Hematopoietic multipotent progenitor cell (in vitro differentiated cells): ENCODE measurements around the gene SLC6A13. TPM values are rescaled to one million over a fixed set of nuclear protein-coding genes. Genes with fewer than 3 reads are reported as not detected.

Experiments
- DNase-seq, 3 donors: peaks; one replicate each; pipeline ENCODE4 v3.0.0-alpha.2; 2011 to 2015; ENCODE audit warnings: low read depth in 2 of 3, low spot score in 2 of 3
- total RNA-seq: library from RNA; depleted of rRNA; stranded (reverse); fragments of >200 nt; gene quantifications from one replicate; pipeline ENCODE4 v1.2.3, GENCODE V29; 2012

SLC6A13 gene
- total RNA-seq, 1 donor, result 0.27 TPM

DNA sequence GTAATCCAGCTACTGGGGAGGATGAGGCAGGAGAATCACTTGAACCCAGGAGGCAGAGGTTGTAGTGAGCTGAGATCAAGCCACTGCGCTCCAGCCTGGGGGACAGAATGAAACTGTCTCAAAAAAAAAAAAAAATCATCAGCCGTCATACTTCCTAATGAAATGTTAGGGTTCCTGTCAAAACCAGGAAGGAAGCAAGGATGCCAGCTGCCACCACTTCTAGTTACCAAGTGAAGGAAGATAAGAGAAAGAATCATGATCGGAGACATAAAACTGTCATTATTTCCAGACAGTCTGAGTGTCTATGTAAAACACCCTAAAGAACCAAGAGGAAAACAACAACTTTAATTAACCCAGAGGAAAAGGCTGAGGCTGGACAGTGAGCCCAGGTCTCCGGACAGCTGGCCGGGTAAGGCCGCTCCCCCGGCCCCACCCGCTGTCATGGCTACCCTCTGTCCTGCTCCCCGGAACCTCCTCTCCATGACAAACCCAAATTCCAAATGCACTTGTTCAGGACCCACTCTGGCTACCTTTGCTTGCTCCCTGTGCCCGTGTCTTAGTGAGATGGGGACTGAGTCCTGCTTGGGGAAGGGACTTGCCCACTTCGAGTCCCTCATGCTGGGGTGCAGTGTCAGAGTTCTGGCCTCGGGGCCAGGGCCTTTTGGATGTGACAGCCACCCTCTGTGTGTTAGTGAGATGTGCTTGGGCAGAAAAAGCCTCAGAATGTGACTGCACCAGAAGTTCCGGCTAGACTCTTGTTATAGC is 77.6 kb downstream of the SLC6A13 start:
- peak in 1 of 3 donors; percentile 82 for DNase-seq

- DNase-seq, result no peak
These were observed 80.2 kb downstream of the SLC6A13 start for GRCh38 chr12:182381-182892.

- no peak for DNase-seq
These were observed 80.7 kb downstream of the SLC6A13 start for GRCh38 chr12:181921-182320.

- DNase-seq, result peak in 2 of 3 donors; percentile 60 to 75
These were observed 82.2 kb downstream of the SLC6A13 start for GRCh38 chr12:180445-180844.

DNA sequence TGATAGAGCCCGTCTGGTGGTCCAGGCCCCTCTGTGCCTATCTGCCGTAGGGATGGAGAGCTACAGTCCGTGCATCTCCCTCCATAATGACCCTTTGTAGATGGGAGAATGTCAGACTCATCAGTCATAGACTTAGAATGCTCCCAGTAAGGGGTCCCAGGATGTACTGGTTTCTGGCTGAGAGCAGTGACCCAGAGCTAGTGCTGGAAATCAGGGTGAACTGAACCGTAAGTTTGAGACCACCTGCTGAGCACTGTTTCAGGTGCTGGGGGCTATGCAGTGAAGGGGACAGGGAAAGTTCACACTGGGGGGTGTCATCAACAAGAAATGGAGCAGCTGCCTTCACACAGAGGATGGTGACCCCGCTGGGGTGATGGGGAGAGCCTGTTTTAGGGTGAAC is 82.8 kb downstream of the SLC6A13 start:
- DNase-seq, result no peak

DNA sequence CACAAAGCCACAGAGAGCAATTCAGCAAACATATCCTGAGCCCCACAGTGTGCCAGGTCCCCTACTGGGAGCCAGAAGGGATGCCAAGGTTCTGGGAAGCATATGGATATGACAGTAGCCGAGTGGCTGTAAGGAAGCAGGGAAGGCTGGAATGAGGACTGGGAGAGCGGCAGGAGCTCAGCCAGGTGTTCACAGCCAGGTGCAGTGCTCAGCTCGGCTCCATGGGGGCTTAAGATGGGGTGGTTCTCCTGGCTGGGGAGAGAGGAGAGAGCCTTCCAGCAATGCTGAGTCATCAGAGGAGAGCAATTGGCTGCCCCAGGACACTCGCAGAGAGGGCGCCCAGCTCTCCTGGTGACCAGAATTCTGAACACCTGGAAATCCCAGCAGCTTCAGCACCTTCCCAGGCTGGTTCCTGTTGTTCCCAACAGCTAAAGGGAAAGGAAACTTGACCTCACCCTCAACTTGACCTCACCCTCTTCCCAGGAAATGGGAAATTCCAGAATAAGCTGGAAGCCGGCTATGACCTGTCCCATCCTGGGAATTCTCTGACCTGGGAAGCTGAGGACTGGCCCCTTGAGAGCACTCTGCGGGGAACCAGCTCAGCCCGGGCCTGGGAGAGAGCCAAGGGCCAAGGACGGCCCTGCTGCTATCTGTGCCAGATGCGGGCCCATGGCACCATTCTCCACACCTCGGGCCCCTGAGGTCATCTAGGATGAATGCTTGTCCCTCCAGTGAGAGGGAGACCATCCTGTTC is 83.3 kb downstream of the SLC6A13 start:
- no peak for DNase-seq

DNA sequence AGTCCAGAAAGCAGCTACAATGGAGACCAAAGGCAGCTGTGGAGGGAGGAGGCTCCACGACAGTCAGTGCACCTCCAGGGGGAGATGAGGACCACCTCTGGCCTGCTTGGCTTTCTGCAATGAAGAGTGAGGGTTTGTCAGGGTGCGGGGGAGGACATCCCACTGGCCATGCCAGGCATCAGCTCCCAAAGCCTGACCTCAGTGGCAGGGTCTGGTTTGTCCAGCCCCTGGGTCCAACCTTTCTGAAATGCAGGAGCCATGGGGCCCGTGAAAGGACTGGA is 83.9 kb downstream of the SLC6A13 start:
- DNase-seq, result no peak

DNA sequence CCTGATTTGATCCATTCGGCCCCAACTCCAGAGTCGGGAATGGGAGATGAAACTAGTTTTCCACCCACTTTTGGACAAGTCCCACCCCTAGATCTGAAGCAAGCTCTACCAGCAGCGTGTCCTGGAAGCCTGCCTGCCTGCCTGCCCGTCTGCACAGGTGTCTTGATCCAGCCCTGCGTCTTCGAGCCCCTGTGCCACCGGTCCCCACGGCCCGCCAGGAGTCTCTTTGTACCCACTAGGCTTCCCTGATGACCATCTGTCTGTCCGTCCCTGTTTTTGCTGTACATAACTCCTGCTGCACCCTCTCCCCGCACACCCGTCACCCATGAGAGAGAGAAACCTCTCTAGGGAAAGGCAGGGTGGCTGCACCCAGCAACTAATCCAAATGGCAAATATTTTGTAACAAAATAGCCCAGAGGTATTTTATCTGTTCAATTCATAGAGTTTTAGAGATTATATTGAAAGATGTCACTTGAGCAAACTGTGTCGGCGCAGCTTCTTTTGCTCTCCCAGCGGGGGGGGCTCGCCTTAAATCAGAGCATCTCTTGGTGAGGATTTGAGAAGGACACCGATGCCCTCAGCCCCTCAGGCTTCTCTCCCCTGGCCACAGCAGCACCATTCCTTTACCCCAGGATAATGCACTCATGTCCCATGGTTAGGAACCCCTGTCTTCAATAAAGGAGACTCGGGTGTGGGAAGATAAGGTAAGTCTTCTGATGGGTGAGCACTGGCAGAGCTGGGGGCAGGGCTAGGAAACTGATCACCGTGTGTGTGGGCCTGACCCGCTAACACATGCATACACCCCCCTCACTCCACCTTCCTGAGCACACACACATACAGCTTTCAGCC is 84.4 kb downstream of the SLC6A13 start:
- no peak for DNase-seq

- DNase-seq, result no peak
These were observed 85.2 kb downstream of the SLC6A13 start for GRCh38 chr12:177336-177979.

DNA sequence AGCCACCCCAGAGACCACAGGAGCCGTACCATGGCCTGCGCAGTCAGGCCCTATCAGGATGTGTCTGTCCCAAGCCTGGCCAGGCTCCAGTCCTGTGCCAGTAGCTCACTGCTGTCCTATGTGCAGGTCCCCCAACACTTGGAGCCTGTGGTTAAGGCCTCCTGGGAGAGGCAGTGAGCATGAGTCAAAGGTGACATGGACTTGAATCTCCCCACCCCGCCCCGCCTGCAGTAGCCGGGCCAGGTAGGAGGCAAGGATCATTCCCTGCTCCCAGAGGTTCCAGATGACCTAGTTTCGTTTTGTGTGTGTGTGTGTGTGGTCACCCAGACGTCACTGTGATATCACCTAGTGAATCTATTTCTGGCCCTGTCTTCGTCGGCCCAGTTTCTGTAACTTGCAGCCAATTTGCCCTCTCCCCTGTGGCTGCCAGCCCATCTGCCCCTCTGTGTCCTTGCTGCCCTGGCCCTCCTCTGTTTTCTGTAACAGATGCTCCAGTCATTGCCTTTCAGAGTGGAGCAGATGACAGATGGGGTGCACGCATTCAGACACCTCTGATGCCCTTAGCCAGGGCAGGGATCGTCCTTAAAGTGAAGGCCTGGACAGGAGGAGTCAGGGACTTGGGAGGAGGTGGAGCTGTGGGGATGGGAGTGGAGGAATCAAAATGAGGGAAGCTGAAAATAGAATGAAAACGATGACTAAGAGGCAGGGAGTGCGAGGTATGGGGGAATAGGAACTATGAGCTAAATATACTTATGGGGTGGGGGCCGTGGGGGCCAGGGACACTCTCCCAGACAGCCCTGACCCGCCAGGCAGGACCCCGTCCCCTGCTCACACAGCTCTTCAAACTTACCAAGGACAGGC is 86.1 kb downstream of the SLC6A13 start:
- no peak for DNase-seq

- no peak for DNase-seq
These were observed 86.9 kb downstream of the SLC6A13 start for GRCh38 chr12:175759-176158.

GRCh38 chr12:175250-175649 is 87.4 kb downstream of the SLC6A13 start:
- no peak for DNase-seq

DNA sequence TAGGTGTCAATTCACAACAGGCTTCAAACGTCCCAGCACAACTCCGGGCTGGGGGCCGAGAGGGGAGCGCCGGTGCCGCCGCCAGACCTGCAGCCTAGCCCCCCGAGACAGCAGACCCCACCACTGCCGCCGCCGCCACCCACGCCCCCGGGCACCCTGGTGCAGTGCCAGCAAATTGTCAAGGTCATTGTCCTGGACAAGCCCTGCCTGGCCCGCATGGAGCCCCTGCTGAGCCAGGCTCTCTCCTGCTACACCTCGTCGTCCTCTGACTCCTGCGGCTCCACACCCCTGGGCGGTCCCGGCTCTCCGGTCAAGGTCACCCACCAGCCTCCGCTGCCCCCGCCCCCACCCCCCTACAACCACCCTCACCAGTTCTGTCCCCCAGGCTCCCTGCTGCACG is 88.0 kb downstream of the SLC6A13 start:
- DNase-seq, result no peak

DNA sequence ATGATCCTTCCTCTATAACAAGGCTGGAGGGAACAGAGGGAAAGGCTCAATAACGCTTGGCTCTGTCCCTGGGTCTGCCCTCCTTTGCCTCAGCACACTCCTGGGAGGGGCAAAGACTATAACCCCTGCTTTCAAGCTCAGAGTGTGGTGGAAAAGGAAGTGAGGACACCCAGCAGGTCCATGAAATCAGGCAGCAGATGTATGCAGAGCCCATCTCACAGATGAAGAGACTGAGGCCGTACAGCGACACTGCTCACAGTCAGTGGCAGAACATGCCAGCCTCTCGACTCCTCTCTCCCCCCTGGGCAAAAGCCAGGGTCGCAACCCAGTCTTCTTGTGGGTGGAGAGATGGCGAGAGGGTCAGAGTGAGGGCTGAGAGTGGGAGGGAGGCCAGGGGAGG is 88.5 kb downstream of the SLC6A13 start:
- DNase-seq, result no peak

GRCh38 chr12:172732-173161 is 89.9 kb downstream of the SLC6A13 start:
- peak in 1 of 3 donors; percentile 44 for DNase-seq

DNA sequence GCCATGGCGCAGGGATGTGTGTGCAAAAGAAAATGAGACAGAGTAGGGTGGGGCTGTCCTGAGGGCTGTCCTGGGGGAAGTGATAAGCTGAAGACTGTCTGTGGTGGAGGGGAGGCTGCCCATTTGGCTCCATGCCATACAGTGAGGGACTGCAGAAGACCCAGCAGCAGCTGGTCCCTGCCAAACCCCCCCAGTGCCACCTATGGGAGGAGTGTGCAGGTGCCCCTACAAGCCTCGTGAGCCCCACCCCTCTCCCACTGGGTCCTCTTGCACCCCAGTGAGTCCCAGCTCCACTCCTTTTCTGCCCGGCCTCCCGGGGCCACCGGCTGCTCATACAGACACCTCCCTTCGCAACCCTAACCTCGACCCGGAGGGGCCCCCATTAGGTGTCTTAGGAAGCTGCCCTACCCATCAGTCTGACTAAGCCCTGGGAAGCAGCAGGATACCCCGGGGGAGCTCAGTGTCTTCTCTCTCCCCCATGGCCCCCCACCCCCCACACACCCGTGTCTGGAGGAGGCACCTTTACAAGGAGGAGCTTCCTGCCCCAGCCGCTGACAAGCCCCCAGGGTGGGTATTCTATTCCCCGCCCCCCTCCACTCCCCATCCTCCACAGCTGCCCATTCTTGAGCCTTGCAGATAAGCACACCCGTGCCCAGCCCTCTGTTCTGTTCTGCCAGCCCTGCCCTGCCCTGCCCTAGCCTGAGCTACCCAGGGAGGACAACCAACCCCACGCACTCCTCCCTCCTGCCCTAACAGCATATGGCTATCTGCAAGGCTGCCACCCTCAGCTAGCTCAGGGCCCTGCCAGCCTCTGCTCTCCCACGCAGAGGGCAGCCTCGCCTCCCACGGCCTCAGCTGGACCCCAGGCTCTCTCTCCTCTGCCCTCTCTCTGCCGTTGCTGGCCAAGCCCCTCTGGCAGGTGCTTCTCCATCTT is 90.6 kb downstream of the SLC6A13 start:
- DNase-seq, result peak in 2 of 3 donors; percentile 45 to 58

DNA sequence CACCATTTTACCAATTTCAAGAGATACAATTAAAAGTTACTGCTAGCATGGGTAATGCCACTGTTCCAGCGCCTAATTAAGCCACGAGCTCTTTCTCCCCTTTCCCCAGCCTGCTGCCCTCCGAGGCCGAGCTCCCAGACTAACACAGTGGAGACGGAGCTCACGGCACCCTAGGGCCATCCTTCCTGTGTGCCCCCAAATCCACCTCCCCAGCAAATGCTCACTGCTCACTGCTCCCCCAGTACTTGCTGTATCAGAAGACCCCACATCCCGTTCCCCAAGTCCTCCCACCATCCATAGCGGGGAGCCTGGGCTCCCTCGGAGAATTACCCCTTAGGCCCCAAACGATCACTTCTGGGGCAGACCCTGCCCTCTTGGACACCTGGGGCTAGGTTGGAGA is 91.4 kb downstream of the SLC6A13 start:
- no peak for DNase-seq
